Activated naive CD8-positive, alpha-beta T cell treated with anti-CD3 and anti-CD28 coated beads, Interleukin-2, amount 50 U/mL, for 24 hours (primary cell): ENCODE results near the gene CREBZF.
"Not testable (repeated sequence)": the region's sequence is repeated elsewhere in the genome, so short reads cannot be mapped to it uniquely, and the experiment has no call there.

Source experiments
- ATAC-seq: fragments of 150-1000 bp; cut with Tn5 transposase; one replicate; pipeline ENCODE4 v1.10.0; 2021
- DNase-seq: peaks from one replicate; pipeline ENCODE4 v3.0.0; 2021
- H3K27ac Mint-ChIP-seq: one replicate; pipeline ENCODE4 v1.8.0; 2021; ENCODE audit warnings: mild to moderate bottlenecking, mixed read lengths
- H3K27me3 Mint-ChIP-seq: one replicate; pipeline ENCODE4 v1.8.0; 2021; ENCODE audit warnings: mixed read lengths
- H3K36me3 Mint-ChIP-seq: one replicate; pipeline ENCODE4 v1.8.0; 2021; ENCODE audit warnings: low read depth, mixed read lengths
- H3K4me1 Mint-ChIP-seq: one replicate; pipeline ENCODE4 v1.8.0; 2021; ENCODE audit warnings: mixed read lengths
- H3K4me3 Mint-ChIP-seq: one replicate; pipeline ENCODE4 v1.8.0; 2021; ENCODE audit warnings: mild to moderate bottlenecking, moderate library complexity, mixed read lengths
- H3K9me3 Mint-ChIP-seq: one replicate; pipeline ENCODE4 v1.8.0; 2021; ENCODE audit warnings: mixed read lengths

CREBZF gene

DNA sequence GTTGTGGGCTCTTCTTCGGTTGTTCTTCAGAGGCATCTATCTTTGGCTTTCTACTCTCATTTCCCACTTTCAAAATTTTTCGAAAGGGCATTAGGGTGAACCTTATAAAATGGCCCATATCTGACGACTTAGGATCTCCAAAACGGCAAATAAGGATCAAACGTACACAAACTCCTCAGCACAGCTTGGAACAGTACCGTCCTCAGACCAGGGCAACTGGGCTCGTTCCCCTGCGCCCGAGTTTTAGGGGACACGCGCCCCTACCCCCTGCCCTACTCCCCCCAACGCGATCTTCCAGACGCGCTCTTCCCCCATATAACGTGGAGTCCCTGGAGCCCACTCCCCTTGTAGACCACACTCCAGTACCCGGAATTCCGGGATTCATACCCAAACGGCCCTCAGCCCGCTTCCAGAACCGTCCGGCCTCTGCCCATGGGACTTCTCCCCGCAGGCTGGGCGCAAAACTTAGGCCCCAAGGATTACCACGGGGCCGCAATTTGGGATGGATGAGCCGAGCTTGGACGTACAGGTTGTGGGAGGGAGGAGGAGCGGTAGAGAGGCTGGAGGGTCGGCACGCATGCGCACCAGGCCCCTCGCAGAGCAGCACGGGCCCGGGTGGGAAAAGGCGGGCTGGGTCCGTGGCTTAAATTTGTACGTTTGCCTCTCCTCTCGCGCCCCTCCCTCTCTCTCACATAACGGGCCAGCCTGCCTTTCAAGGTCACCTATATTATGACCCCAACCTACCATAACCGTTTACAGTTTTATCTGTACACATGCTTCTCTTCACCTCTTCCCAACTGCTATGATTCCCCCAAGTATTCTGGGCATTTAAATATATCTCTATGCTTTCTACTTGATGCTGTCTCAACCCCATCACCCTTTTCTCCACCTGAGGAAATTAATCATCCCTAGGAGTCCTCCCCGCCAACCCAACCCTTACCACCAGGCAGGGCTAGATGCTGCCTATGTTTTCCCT lies 17.7 kb upstream of the CREBZF start:
- ATAC-seq (peak; percentile 85), DNase-seq (peak; percentile 78)
- H3K36me3 Mint-ChIP-seq: no peaks in the 10 kb centered on the region
- H3K27me3 Mint-ChIP-seq: peaks cover 3% of the 10 kb centered on the region
- no peaks in the 10 kb centered on the region for H3K9me3 Mint-ChIP-seq
- peak overlapping the region; percentile 71 for H3K4me3 Mint-ChIP-seq
- H3K27ac Mint-ChIP-seq: peak overlapping the region; percentile 87
- peaks cover 8% of the 10 kb centered on the region for H3K4me1 Mint-ChIP-seq

DNA sequence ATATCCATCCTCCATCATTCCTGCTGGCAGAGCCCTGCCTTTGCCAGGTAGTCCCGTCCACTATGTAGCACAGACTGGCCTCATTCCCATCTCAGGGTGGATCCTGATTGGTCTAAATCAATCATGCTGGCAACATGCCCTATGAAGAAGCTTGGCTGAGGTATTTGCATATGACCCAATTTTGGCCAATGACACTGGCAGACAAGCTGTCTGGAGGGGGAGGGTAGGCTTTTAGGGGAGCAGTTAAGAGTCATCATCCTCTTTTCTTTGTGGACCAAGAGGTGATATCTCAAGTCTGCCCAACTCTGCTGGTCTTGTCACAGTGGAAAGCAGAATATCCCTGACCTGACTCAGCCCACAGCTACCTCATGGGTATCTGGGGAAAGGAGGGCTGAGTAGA lies 16.0 kb upstream of the CREBZF start:
- Mint-ChIP-seq H3K27me3 (peaks cover 3% of the 10 kb centered on the region), H3K27ac (no peak overlapping the region), H3K9me3 (no peaks in the 10 kb centered on the region), H3K36me3 (no peaks in the 10 kb centered on the region), H3K4me1 (peaks cover 8% of the 10 kb centered on the region), H3K4me3 (no peak overlapping the region)
- DNase-seq: no peak
- peak; percentile 38 for ATAC-seq

GRCh38 chr11:85679576-85679975 lies 14.6 kb upstream of the CREBZF start:
- DNase-seq: no peak
- no peaks in the 10 kb centered on the region for H3K9me3 Mint-ChIP-seq
- H3K4me3 Mint-ChIP-seq: no peak overlapping the region
- peaks cover 8% of the 10 kb centered on the region for H3K4me1 Mint-ChIP-seq
- no peaks in the 10 kb centered on the region for H3K36me3 Mint-ChIP-seq
- ATAC-seq: no peak
- peaks cover 3% of the 10 kb centered on the region for H3K27me3 Mint-ChIP-seq
- H3K27ac Mint-ChIP-seq: no peak overlapping the region

GRCh38 chr11:85673393-85673792 lies 8.5 kb upstream of the CREBZF start:
- H3K9me3 Mint-ChIP-seq: no peaks in the 10 kb centered on the region
- no peak overlapping the region for H3K4me3 Mint-ChIP-seq
- DNase-seq (no peak), ATAC-seq (peak; percentile 49)
- H3K4me1 Mint-ChIP-seq: peaks cover 5% of the 10 kb centered on the region
- no peaks in the 10 kb centered on the region for H3K36me3 Mint-ChIP-seq
- H3K27me3 Mint-ChIP-seq: no peaks in the 10 kb centered on the region
- H3K27ac Mint-ChIP-seq: no peak overlapping the region

DNA sequence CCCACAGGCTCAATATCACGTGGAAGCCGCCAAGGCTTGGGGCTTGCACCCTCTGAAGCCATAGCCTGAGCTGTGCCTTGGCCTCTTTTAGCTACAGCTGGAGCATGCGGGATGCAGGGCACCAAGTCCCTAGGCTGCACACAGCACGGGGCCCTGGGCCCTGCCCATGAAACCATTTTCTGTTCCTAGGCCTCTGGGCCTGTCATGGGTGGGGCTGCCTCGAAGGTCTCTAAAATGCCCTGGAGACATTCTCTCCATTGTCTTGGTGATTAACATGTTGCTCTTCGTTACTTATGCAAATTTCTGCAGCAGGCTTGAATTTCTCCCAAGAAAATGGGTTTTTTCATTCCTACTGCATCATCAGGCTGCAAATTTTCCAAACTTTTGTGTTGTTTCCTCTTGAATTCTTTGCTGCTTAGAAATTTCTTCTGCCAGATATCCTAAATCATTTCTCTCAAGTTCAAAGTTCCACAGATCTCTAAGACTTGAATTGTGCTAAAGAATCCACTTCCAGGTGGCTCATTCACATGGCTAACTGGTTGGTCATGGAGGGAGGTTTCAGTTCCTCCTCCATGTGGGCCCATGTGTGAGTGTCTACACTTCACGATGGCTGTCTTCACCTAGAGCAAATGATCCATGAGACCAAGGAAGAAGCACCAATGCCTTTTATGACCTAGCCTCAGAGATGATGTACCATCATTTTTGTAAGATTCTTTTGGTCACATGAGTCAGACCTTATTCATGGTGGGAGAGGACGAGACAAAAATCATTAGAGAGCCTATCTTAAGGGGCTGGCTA lies 7.4 kb upstream of the CREBZF start:
- Mint-ChIP-seq H3K27ac (no peak overlapping the region), H3K4me3 (no peak overlapping the region), H3K9me3 (no peaks in the 10 kb centered on the region), H3K4me1 (peaks cover 5% of the 10 kb centered on the region), H3K36me3 (no peaks in the 10 kb centered on the region), H3K27me3 (no peaks in the 10 kb centered on the region)
- no peak for ATAC-seq
- DNase-seq: no peak

DNA sequence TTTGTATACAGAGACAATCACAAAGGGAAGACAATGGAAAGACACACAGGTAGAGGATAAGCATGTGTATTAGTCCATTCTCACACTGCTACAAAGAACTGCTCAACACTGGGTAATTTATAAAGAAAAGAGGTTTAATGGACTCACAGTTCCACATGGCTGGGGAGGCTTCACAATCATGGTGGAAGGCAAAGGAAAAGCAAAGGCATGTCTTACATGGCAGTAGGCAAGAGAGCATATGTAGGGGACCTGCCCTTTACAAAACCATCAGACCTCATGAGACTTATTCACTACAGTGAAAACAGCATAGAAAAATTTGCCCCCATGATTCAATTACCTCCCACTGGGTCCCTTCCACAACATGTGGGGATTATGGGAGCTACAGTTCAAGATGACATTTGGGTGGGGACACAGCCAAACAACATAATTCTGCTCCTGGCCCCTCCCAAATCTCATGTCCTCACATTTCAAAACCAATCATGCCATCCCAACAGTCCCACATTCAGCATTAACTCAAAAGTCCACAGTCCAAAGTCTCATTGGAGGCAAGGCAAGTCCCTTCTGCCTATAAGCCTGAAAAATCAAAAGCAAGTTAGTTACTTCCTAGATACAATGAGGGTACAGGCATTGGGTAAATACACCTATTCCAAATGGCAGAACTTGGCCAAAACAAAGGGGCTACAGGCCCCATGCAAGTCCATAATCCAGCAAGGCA lies 6.2 kb upstream of the CREBZF start:
- DNase-seq, H3K9me3 Mint-ChIP-seq, ATAC-seq, H3K27ac Mint-ChIP-seq, H3K4me1 Mint-ChIP-seq, H3K27me3 Mint-ChIP-seq, H3K36me3 Mint-ChIP-seq, H3K4me3 Mint-ChIP-seq: not testable (repeated sequence)

- Mint-ChIP-seq H3K27me3 (no peaks in the 10 kb centered on the region), H3K4me3 (no peak overlapping the region)
- ATAC-seq: no peak
Observed at GRCh38 chr11:85668157-85668556, 3.2 kb upstream of the CREBZF start.

GRCh38 chr11:85666687-85667086 lies 1.8 kb upstream of the CREBZF start:
- no peak overlapping the region for H3K27ac Mint-ChIP-seq
- H3K4me3 Mint-ChIP-seq: no peak overlapping the region
- DNase-seq: no peak
- peaks cover 17% of the 10 kb centered on the region for H3K4me1 Mint-ChIP-seq
- peaks cover 18% of the 10 kb centered on the region for H3K36me3 Mint-ChIP-seq
- ATAC-seq: no peak
- no peaks in the 10 kb centered on the region for H3K9me3 Mint-ChIP-seq
- no peaks in the 10 kb centered on the region for H3K27me3 Mint-ChIP-seq

More at GRCh38 chr11:85668157-85668556, 3.2 kb upstream of the CREBZF start:
- no peak for DNase-seq
- Mint-ChIP-seq H3K36me3 (peaks cover 10% of the 10 kb centered on the region), H3K9me3 (no peaks in the 10 kb centered on the region), H3K27ac (no peak overlapping the region), H3K4me1 (peaks cover 12% of the 10 kb centered on the region)

- DNase-seq (no peak), ATAC-seq (no peak)
- Mint-ChIP-seq H3K27me3 (no peaks in the 10 kb centered on the region), H3K4me1 (peaks cover 26% of the 10 kb centered on the region), H3K9me3 (no peaks in the 10 kb centered on the region), H3K4me3 (peak overlapping the region; percentile 93), H3K27ac (peak overlapping the region; percentile 89), H3K36me3 (peaks cover 26% of the 10 kb centered on the region)
Observed at GRCh38 chr11:85665733-85666132, 804 bp upstream of the CREBZF start.

GRCh38 chr11:85663753-85664614 lies 945 bp downstream of the CREBZF start:
- Mint-ChIP-seq H3K4me3 (peak overlapping the region; percentile 93), H3K27ac (peak overlapping the region; percentile 89), H3K27me3 (no peaks in the 10 kb centered on the region), H3K36me3 (peaks cover 43% of the 10 kb centered on the region), H3K9me3 (no peaks in the 10 kb centered on the region), H3K4me1 (peaks cover 43% of the 10 kb centered on the region)
- ATAC-seq (peak; percentile 71), DNase-seq (peak; percentile 87)

DNA sequence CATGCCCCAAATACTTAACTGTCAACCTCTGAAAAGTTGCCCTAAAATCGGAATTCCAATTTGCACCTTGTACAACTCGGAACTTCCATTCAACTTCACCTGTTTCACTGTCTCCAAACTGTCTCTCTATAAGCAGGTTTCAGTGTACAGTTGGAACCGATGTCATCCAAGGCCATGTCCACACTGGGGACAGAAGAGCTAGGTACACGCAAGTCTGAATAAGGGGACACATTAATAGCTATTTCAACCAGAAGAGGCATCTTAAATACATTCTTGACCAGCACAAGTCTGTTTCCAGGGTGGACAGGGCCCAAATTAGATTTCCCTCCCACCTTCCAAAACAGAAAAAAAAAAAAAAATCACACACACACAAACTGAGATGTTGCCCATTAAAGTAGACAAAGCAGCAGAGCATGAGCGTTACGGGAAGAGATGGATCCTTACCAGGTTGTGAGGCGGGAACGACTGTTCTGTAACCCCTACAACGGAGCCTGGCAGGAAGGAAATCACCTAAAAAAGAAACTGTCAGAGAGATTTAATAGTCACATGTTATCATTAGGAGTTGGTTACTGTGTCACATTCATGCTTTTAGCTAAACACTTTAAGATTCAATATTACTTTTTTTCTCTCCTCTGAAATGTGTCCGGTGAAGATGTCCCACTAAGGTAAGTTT lies 1.7 kb downstream of the CREBZF start:
- H3K4me1 Mint-ChIP-seq: peaks cover 49% of the 10 kb centered on the region

DNA sequence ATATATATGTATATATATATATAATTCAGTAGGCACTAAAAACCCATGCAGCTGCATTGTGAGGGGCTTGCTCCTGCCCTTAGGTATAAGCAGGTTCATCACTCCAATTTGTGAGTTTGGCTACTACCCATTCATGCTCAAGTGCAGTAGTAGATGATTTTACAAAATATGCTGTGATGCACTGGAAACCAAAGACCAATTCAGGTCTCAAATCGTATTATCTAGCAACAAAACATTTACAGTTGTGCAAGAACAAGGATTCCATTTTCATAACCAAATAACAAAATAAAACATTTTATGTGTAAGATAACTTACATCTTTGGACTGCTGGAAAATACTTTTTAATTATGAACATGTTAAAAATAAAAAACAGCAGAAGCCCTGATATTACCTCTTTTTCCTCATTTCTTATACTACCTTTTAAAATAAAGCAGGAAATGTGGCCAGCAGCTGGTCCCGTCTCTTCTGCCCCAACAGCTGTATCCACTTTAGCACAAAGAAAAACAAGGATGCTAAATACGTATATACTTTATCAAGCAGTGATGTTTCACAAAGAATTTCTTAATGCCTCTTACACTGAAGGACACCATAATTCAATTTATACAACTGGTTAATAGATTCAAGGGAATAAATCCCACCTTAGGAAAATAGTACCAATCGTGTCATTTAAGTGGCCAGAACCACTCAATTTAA lies 2.8 kb downstream of the CREBZF start:
- Mint-ChIP-seq H3K27ac (peak overlapping the region; percentile 31), H3K4me3 (peak overlapping the region; percentile 93), H3K4me1 (peaks cover 57% of the 10 kb centered on the region), H3K36me3 (peaks cover 55% of the 10 kb centered on the region), H3K27me3 (no peaks in the 10 kb centered on the region), H3K9me3 (no peaks in the 10 kb centered on the region)
- DNase-seq (no peak), ATAC-seq (no peak)

More for the DNA sequence above, 1.7 kb downstream of the CREBZF start:
- ATAC-seq: no peak
- no peaks in the 10 kb centered on the region for H3K9me3 Mint-ChIP-seq
- H3K36me3 Mint-ChIP-seq: peaks cover 49% of the 10 kb centered on the region
- DNase-seq: no peak
- no peaks in the 10 kb centered on the region for H3K27me3 Mint-ChIP-seq
- peak overlapping the region; percentile 89 for H3K27ac Mint-ChIP-seq
- H3K4me3 Mint-ChIP-seq: peak overlapping the region; percentile 93

GRCh38 chr11:85658180-85658579 lies 6.7 kb downstream of the CREBZF start:
- H3K4me3 Mint-ChIP-seq: no peak overlapping the region
- peaks cover 54% of the 10 kb centered on the region for H3K4me1 Mint-ChIP-seq
- H3K9me3 Mint-ChIP-seq: no peaks in the 10 kb centered on the region
- H3K27me3 Mint-ChIP-seq: no peaks in the 10 kb centered on the region
- peaks cover 63% of the 10 kb centered on the region for H3K36me3 Mint-ChIP-seq
- DNase-seq: no peak
- ATAC-seq: no peak
- H3K27ac Mint-ChIP-seq: peak overlapping the region; percentile 42
